Uterus (tissue), 4 donors: ENCODE results near the gene MCU. TPM values are rescaled to one million over a fixed set of nuclear protein-coding genes. Genes with fewer than 3 reads are reported as not detected.
A peak's percentile ranks its signal among the peaks of the same experiment; 100 is the strongest.

Source experiments
- DNase-seq, 2 donors: peaks; one replicate each; pipeline ENCODE4 v3.0.0-alpha.2; 2019 to 2020
- H3K27ac ChIP-seq, 2 donors: fragments of 200-600 bp; sonication (generic); 1 replicate in 1 of 2; 2 replicates in 1 of 2; pipeline ENCODE4 v1.5.1; 2016 to 2018
- H3K27me3 ChIP-seq, 2 donors: fragments of 200-600 bp; sonication (generic); one replicate each; pipeline ENCODE4 v1.5.1; 2018 to 2019; ENCODE audit warnings: control low read depth in 1 of 2
- H3K36me3 ChIP-seq, 2 donors: fragments of 200-600 bp; sonication (generic); one replicate each; pipeline ENCODE4 v1.5.1; 2019; ENCODE audit warnings: control low read depth in 1 of 2
- H3K4me1 ChIP-seq, 2 donors: fragments of 200-600 bp; sonication (generic); one replicate each; pipeline ENCODE4 v1.5.1; 2018 to 2019; ENCODE audit warnings: control low read depth in 1 of 2
- H3K4me3 ChIP-seq, 2 donors: fragments of 200-600 bp; sonication (generic); 1 replicate in 1 of 2; 2 replicates in 1 of 2; pipeline ENCODE4 v1.5.1; 2018 to 2019; ENCODE audit warnings: mild to moderate bottlenecking in 1 of 2
- H3K9me3 ChIP-seq, 2 donors: fragments of 200-600 bp; sonication (generic); one replicate each; pipeline ENCODE4 v1.5.1; 2019; ENCODE audit warnings: control low read depth in 1 of 2
- CTCF ChIP-seq, 4 experiments: fragments of 200-600 bp in 2 of 4; fragments of 450-650 bp in 2 of 4; sonication (generic) in 2 of 4; IDR thresholded peaks; one replicate each; pipeline ENCODE4 v1.5.1; 2016 to 2019; ENCODE audit warnings: antibody characterized with exemption in 4 of 4, mild to moderate bottlenecking in 2 of 4, moderate library complexity in 1 of 4
- POLR2A ChIP-seq, 2 donors: fragments of 450-650 bp; IDR thresholded peaks; one replicate each; pipeline ENCODE4 v1.6.1; 2016; ENCODE audit warnings: antibody characterized with exemption in 2 of 2, mild to moderate bottlenecking in 1 of 2, moderate library complexity in 1 of 2
- intact Hi-C: fragments of 100-400 bp; cut with DNase I; formaldehyde crosslinking; loops from one replicate; pipeline ENCODE4 v1.15.1; 2023; ENCODE audit warnings: low total_unique reads
- total RNA-seq, 4 donors: library from RNA; depleted of rRNA in 3 of 4; stranded (reverse); fragments of >200 nt in 3 of 4; gene quantifications; one replicate each; pipeline versions ENCODE4 v1.1.0 to v1.2.4, GENCODE V29; 2014 to 2023
- donor health status: DM: yes; HTN: yes; CAD: no.

Gene MCU
- total RNA-seq, 4 donors from 2014 or later, result 13.2 to 35.8 (median 24.6) TPM

GRCh38 chr10:72689660-72690059, 2.3 kb upstream of the MCU start:
- TF ChIP-seq POLR2A (IDR thresholded peaks at IDR 0.05) (no peak), CTCF (IDR thresholded peaks at IDR 0.05) (no peak)
- Histone ChIP-seq H3K4me3 (no peak overlapping the region), H3K9me3 (no peaks in the 10 kb centered on the region), H3K27me3 (no peaks in the 10 kb centered on the region), H3K36me3 (no peaks in the 10 kb centered on the region), H3K27ac (no peak overlapping the region), H3K4me1 (no peaks in the 10 kb centered on the region)
- intact Hi-C loops, result loop anchor here (10.0 kb wide), 1 partner anchor 145 kb away; no protein-coding TSS in a partner anchor
- DNase-seq, result no peak

GRCh38 chr10:72690071-72690755, 1.7 kb upstream of the MCU start:
- no peak for TF ChIP-seq POLR2A (IDR thresholded peaks at IDR 0.05)
- no peaks in the 10 kb centered on the region for H3K9me3 ChIP-seq
- no peak overlapping the region for H3K4me3 ChIP-seq
- no peaks in the 10 kb centered on the region for H3K27me3 ChIP-seq
- DNase-seq, result no peak
- H3K4me1 ChIP-seq, result no peaks in the 10 kb centered on the region
- no peak overlapping the region for H3K27ac ChIP-seq
- H3K36me3 ChIP-seq, result no peaks in the 10 kb centered on the region
- intact Hi-C loops, result loop anchor here (10.0 kb wide), 1 partner anchor 145 kb away; no protein-coding TSS in a partner anchor

- no peaks in the 10 kb centered on the region for H3K27me3 ChIP-seq
- no peaks in the 10 kb centered on the region for H3K4me1 ChIP-seq
- intact Hi-C loops, result loop anchor here (10.0 kb wide), 1 partner anchor 143 kb away; no protein-coding TSS in a partner anchor
- no peaks in the 10 kb centered on the region for H3K9me3 ChIP-seq
- peak overlapping the region; percentile 89 to 95 for H3K27ac ChIP-seq
- no peaks in the 10 kb centered on the region for H3K36me3 ChIP-seq
- H3K4me3 ChIP-seq, result peak overlapping the region; percentile 67 to 88
- TF ChIP-seq CTCF (IDR thresholded peaks at IDR 0.05) (no peak), POLR2A (IDR thresholded peaks at IDR 0.05) (no peak)
- DNase-seq, result no peak
These were observed 477 bp upstream of the MCU start for GRCh38 chr10:72691470-72691862.

- Histone ChIP-seq H3K9me3 (no peaks in the 10 kb centered on the region), H3K36me3 (no peaks in the 10 kb centered on the region), H3K4me3 (peak overlapping the region; percentile 67 to 88), H3K27me3 (no peaks in the 10 kb centered on the region), H3K4me1 (no peaks in the 10 kb centered on the region), H3K27ac (peak overlapping the region; percentile 89 to 95)
- DNase-seq, result no peak
- TF ChIP-seq CTCF (IDR thresholded peaks at IDR 0.05) (no peak), POLR2A (IDR thresholded peaks at IDR 0.05) (no peak)
- intact Hi-C loops, result loop anchor here (10.0 kb wide), 1 partner anchor 142 kb away; no protein-coding TSS in a partner anchor
These were observed 726 bp downstream of the MCU start for GRCh38 chr10:72692744-72692993.

- Histone ChIP-seq H3K36me3 (no peaks in the 10 kb centered on the region), H3K4me1 (no peaks in the 10 kb centered on the region), H3K9me3 (no peaks in the 10 kb centered on the region), H3K27me3 (no peaks in the 10 kb centered on the region), H3K27ac (peak overlapping the region; percentile 89 to 95), H3K4me3 (peak overlapping the region; percentile 67 to 88)
- DNase-seq, result peak in 1 of 2 donors; percentile 23
- intact Hi-C loops, result loop anchor here (10.0 kb wide), 1 partner anchor 142 kb away; no protein-coding TSS in a partner anchor
- no peak for TF ChIP-seq POLR2A (IDR thresholded peaks at IDR 0.05)
- no peak for TF ChIP-seq CTCF (IDR thresholded peaks at IDR 0.05)
These were observed 1.2 kb downstream of the MCU start for GRCh38 chr10:72692994-72693781.
